Right lung (tissue), 5 donors: ENCODE data around the gene C19orf81. TPM values are rescaled to one million over a fixed set of nuclear protein-coding genes. Genes with fewer than 3 reads are reported as not detected.

Source experiments
- polyA plus RNA-seq, 5 donors: library from polyadenylated mRNA; unstranded; fragments of 120-200 nt; gene quantifications; one replicate each; pipeline versions ENCODE4 v1.2.1 to v1.2.3, GENCODE V29; 2013; ENCODE audit warnings: inconsistent platforms in 1 of 5, low replicate concordance in 1 of 5; ENCODE audit not compliant: insufficient read length in 5 of 5, insufficient read depth in 1 of 5

C19orf81 gene
- polyA plus RNA-seq, 5 donors, result 0.45 to 0.46 TPM; not detected in 3

Other genes starting within 250 kb of the C19orf81 start
- gene SPIB, start 230.5 kb upstream of the C19orf81 start, polyA plus RNA-seq, result under 1 TPM; 0.19 to 0.56 (median 0.43) TPM
- gene MYBPC2, start 216.6 kb upstream of the C19orf81 start, polyA plus RNA-seq, result 1 to 10 TPM in 1 of 5 donors, under 1 TPM in 4; 0.08 to 2.9 (median 0.36) TPM
- 100 to 1,000 TPM in 1 of 5 donors, 10 to 100 TPM in 4; 64.4 to 124 (median 87.2) TPM for gene EMC10, start 172.9 kb upstream of the C19orf81 start, polyA plus RNA-seq
- gene GARIN5A, start 172.6 kb upstream of the C19orf81 start, polyA plus RNA-seq, result 1 to 10 TPM; 3.4 to 5.3 (median 4.6) TPM
- 10 to 100 TPM; 12.2 to 35.2 (median 19.5) TPM for gene JOSD2, start 138.3 kb upstream of the C19orf81 start, polyA plus RNA-seq
- 1 to 10 TPM in 3 of 5 donors, under 1 TPM in 2; 0.60 to 2.2 (median 1.7) TPM for gene ASPDH, start 135.5 kb upstream of the C19orf81 start, polyA plus RNA-seq
- gene LRRC4B, start 81.0 kb upstream of the C19orf81 start, polyA plus RNA-seq, result 10 to 100 TPM in 3 of 5 donors, 1 to 10 TPM in 2; 7.8 to 20.8 (median 10.9) TPM
- gene SYT3, start 9.6 kb upstream of the C19orf81 start, polyA plus RNA-seq, result under 1 TPM; 0.05 to 0.55 (median 0.14) TPM
- 1 to 10 TPM; 4.1 to 7.5 (median 4.8) TPM for gene SHANK1, start 70.4 kb downstream of the C19orf81 start, polyA plus RNA-seq
- gene CLEC11A, start 73.9 kb downstream of the C19orf81 start, polyA plus RNA-seq, result 10 to 100 TPM; 29.6 to 66.3 (median 36.1) TPM
- gene GPR32, start 121.0 kb downstream of the C19orf81 start, polyA plus RNA-seq, result not detected
- under 1 TPM in 2 of 5 donors, not detected in 3; 0.18 to 0.19 TPM for gene ACP4, start 141.0 kb downstream of the C19orf81 start, polyA plus RNA-seq
- under 1 TPM; 0.39 to 0.94 (median 0.80) TPM for gene KLK1, start 174.3 kb downstream of the C19orf81 start, polyA plus RNA-seq
- not detected for gene KLK15, start 184.1 kb downstream of the C19orf81 start, polyA plus RNA-seq
- not detected for gene KLK3, start 205.5 kb downstream of the C19orf81 start, polyA plus RNA-seq
- gene KLK2, start 224.0 kb downstream of the C19orf81 start, polyA plus RNA-seq, result under 1 TPM in 3 of 5 donors, not detected in 2; 0.16 to 0.24 (median 0.17) TPM